Omental fat pad (tissue), 4 donors: ENCODE results near the gene STK40. TPM values are rescaled to one million over a fixed set of nuclear protein-coding genes. Genes with fewer than 3 reads are reported as not detected.
A peak's percentile ranks its signal among the peaks of the same experiment; 100 is the strongest.

Experiments
- ATAC-seq: fragments of 150-250 bp; one replicate; pipeline ENCODE4 v1.9.1; 2016; ENCODE audit warnings: mild to moderate bottlenecking, moderate library complexity; ENCODE audit not compliant: low FRiP score
- DNase-seq: peaks from one replicate; pipeline ENCODE4 v3.0.0-alpha.2; 2019; ENCODE audit warnings: low spot score
- total RNA-seq, 4 donors: library from RNA; depleted of rRNA; stranded (reverse); fragments of >200 nt; gene quantifications; one replicate each; pipeline ENCODE4 v1.1.0, GENCODE V29; 2016
- TF ChIP-seq, protein P1 (sequence below), 3 donors: fragments of 450-650 bp; IDR thresholded peaks; one replicate each; pipeline ENCODE4 v1.5.1; 2016 to 2017; ENCODE audit warnings: antibody characterized with exemption in 3 of 3, mild to moderate bottlenecking in 3 of 3, moderate library complexity in 2 of 3

Gene STK40
- total RNA-seq, 4 donors from 2014 or later = 36.1 to 75.5 (median 47.3) TPM

DNA sequence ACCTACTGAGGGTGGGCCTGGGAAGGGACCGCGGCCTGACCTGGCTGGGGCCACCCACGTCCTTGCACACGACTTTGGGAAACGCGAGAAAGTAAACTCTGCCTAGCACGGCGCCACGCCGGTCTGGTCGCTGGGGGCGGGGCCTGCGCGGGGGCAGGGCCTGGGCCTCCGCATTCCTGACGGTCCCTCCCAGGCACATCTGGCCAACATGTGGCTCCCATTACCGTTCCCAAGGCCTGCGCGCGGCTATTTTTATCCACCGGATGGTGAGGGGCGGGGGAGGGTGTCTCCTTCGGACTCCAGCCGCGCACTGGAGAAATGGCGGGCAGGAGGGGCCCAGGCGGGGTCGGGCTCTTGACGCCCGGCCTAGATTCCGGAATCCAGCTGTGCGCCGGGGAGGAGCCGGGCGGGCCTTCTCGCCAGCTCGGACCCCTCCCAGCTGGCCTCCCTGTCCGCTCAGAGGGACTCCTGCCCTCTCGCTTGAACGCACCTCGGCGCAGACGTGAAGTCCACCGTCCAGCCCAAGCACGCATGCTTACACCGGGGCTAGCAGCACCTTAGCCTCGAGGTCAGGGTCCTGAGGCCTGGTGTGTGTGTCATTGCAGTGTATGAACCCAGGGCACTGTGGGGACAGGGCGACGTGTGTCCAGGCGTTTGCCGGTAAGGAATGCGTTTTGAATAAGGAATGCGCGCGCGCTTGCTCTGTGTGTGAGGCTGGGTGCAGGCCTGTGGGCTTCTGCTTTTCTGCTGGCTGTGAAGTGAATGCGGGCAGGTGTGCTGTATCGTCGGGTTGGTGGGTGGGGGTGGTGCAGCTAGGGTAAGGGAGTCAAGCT lies 64.4 kb downstream of the STK40 start:
- ATAC-seq (peak; percentile 21), DNase-seq (no peak)
- TF ChIP-seq, protein P1, sequence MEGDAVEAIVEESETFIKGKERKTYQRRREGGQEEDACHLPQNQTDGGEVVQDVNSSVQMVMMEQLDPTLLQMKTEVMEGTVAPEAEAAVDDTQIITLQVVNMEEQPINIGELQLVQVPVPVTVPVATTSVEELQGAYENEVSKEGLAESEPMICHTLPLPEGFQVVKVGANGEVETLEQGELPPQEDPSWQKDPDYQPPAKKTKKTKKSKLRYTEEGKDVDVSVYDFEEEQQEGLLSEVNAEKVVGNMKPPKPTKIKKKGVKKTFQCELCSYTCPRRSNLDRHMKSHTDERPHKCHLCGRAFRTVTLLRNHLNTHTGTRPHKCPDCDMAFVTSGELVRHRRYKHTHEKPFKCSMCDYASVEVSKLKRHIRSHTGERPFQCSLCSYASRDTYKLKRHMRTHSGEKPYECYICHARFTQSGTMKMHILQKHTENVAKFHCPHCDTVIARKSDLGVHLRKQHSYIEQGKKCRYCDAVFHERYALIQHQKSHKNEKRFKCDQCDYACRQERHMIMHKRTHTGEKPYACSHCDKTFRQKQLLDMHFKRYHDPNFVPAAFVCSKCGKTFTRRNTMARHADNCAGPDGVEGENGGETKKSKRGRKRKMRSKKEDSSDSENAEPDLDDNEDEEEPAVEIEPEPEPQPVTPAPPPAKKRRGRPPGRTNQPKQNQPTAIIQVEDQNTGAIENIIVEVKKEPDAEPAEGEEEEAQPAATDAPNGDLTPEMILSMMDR (IDR thresholded peaks at IDR 0.05) = no peak

DNA sequence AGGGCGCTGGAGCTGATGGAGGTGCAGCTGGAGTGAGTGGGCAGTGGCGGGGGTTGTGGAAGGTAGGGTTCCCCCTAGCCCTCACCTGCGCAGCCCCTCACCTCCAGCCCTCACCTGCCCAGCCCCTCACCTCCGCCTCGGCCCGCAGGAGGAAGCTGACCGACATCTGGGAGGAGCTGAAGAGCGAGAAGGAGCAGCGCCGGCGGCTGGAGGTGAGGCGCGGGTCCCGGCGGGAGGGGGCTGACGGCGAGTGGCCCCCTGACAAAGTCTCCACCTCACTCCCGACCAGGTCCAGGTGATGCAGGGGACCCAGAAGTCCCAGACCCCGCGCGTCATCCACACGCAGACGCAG lies 65.0 kb downstream of the STK40 start:
- DNase-seq (no peak), ATAC-seq (no peak)
- TF ChIP-seq, protein P1 (IDR thresholded peaks at IDR 0.05) = no peak

DNA sequence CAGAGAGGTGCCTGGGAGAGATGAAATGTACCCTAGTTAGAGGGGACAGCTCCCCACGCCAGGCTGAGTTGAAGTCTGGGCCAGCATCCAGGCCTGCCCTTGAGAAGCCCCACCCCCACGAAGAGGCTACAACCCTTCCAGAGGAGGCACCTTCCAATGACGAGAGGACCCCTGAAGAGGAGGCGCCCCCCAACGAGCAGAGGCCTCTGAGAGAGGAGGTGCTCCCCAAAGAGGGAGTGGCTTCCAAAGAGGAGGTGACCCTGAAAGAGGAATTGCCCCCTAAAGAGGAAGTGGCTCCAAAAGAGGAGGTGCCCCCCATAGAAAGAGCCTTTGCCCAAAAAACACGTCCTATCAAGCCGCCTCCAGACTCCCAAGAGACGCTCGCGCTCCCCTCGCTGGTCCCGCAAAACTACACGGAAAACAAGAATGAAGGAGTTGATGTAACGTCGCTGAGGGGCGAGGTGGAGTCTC lies 65.4 kb downstream of the STK40 start:
- no peak for DNase-seq
- TF ChIP-seq, protein P1 (IDR thresholded peaks at IDR 0.05) = no peak
- ATAC-seq = no peak

DNA sequence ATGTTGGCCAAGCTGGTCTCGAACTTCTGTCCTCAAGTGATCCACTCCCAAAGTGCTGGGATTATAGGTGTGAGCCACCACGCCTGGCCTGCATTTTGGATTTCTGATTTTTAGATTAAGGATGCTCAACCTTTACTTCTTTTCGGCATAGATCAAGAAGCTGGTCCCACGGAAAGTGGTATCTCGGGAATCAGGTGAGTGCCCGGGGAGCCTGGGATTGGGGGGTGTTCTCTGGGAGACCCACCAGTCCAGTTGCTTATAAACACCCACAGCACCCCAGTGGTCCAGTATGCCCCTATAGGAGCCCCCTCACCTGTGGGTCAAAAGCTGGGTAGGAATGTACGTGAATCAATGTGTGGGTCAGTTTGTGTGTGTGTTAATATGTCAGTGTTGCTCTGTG lies 76.3 kb downstream of the STK40 start:
- no peak for DNase-seq
- no peak for ATAC-seq
- TF ChIP-seq, protein P1 (IDR thresholded peaks at IDR 0.05) = no peak

GRCh38 chr1:36307601-36308330 lies 78.0 kb downstream of the STK40 start:
- TF ChIP-seq, protein P1 (IDR thresholded peaks at IDR 0.05) = no peak
- ATAC-seq (no peak), DNase-seq (no peak)

- DNase-seq (peak; percentile 70), ATAC-seq (peak; percentile 93)
- TF ChIP-seq, protein P1 (IDR thresholded peaks at IDR 0.05) = no peak
Measured at GRCh38 chr1:36306902-36307456, 78.7 kb downstream of the STK40 start.
